ENCODE data around the gene HOXB4. TPM values are rescaled to one million over a fixed set of nuclear protein-coding genes. Genes with fewer than 3 reads are reported as not detected.

The HOXB4 gene
- total RNA-seq, 1 experiment from 2014 or later, result 11.3 TPM

DNA sequence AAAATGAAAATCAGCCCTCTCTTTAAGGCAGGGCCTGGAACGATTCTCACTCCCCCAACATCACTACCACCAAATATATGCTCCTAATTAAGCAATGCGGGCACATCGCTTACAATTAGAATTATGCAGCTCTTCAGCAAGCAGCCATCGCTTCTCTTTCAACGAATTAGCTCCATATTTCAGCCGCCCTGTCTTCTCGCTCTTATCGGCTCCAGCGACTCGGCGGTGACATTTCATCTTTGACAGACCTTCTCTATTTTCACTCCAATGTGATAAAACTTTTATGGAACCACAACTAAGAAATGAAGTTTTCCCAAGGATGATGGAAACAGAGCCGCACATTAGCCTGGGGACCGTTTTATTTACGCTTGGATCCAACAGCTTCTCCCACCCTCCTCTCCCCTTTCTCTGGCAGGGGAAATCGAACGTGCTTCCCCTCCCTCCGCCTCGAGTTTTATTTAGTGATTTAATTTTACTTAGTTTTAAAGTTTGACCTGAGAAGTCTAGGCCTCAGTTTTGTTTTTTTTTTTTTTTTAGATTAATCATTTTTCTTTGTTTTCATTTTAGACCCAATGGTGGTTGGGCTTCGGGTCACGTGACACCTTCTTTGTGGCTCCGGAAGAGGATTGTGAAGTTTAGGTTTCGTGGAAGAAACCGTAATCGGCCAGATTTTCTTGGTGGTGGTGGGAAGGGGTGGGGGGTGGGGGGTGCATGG lies 30.2 kb downstream of the HOXB4 start:
- TF ChIP-seq, protein P1, sequence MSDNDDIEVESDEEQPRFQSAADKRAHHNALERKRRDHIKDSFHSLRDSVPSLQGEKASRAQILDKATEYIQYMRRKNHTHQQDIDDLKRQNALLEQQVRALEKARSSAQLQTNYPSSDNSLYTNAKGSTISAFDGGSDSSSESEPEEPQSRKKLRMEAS (IDR thresholded peaks at IDR 0.05), result no peak
- TF ChIP-seq ELF1 (IDR thresholded peaks at IDR 0.05; ENCODE audit: borderline replicate concordance, low read depth) (no peak), POLR2AphosphoS5 (IDR thresholded peaks at IDR 0.05; ENCODE audit: low read depth, low read length) (no peak), CEBPB (IDR thresholded peaks at IDR 0.05; ENCODE audit: low read depth) (no peak), EGR1 (IDR thresholded peaks at IDR 0.05; ENCODE audit: low read depth) (no peak), EZH2 (IDR thresholded peaks at IDR 0.05) (no peak), RAD21 (IDR thresholded peaks at IDR 0.05; ENCODE audit: low read depth) (no peak), ZNF274 (IDR thresholded peaks at IDR 0.05; ENCODE audit: low read depth, low read length) (no peak), YY1 (IDR thresholded peaks at IDR 0.05; ENCODE audit: extremely low read depth, insufficient replicate concordance, low read depth, low read length) (no peak), SIN3A (IDR thresholded peaks at IDR 0.05; ENCODE audit: low read depth) (no peak), ZFX (IDR thresholded peaks at IDR 0.05) (no peak), SP1 (IDR thresholded peaks at IDR 0.05; ENCODE audit: low read depth) (no peak)
- TF ChIP-seq, protein P2, sequence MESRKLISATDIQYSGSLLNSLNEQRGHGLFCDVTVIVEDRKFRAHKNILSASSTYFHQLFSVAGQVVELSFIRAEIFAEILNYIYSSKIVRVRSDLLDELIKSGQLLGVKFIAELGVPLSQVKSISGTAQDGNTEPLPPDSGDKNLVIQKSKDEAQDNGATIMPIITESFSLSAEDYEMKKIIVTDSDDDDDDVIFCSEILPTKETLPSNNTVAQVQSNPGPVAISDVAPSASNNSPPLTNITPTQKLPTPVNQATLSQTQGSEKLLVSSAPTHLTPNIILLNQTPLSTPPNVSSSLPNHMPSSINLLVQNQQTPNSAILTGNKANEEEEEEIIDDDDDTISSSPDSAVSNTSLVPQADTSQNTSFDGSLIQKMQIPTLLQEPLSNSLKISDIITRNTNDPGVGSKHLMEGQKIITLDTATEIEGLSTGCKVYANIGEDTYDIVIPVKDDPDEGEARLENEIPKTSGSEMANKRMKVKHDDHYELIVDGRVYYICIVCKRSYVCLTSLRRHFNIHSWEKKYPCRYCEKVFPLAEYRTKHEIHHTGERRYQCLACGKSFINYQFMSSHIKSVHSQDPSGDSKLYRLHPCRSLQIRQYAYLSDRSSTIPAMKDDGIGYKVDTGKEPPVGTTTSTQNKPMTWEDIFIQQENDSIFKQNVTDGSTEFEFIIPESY (IDR thresholded peaks at IDR 0.05; ENCODE audit: extremely low read depth, insufficient replicate concordance, low read length), result no peak
- TF ChIP-seq, protein P3, sequence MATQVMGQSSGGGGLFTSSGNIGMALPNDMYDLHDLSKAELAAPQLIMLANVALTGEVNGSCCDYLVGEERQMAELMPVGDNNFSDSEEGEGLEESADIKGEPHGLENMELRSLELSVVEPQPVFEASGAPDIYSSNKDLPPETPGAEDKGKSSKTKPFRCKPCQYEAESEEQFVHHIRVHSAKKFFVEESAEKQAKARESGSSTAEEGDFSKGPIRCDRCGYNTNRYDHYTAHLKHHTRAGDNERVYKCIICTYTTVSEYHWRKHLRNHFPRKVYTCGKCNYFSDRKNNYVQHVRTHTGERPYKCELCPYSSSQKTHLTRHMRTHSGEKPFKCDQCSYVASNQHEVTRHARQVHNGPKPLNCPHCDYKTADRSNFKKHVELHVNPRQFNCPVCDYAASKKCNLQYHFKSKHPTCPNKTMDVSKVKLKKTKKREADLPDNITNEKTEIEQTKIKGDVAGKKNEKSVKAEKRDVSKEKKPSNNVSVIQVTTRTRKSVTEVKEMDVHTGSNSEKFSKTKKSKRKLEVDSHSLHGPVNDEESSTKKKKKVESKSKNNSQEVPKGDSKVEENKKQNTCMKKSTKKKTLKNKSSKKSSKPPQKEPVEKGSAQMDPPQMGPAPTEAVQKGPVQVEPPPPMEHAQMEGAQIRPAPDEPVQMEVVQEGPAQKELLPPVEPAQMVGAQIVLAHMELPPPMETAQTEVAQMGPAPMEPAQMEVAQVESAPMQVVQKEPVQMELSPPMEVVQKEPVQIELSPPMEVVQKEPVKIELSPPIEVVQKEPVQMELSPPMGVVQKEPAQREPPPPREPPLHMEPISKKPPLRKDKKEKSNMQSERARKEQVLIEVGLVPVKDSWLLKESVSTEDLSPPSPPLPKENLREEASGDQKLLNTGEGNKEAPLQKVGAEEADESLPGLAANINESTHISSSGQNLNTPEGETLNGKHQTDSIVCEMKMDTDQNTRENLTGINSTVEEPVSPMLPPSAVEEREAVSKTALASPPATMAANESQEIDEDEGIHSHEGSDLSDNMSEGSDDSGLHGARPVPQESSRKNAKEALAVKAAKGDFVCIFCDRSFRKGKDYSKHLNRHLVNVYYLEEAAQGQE (IDR thresholded peaks at IDR 0.05; ENCODE audit: low read depth), result no peak
- TF ChIP-seq, protein P4, sequence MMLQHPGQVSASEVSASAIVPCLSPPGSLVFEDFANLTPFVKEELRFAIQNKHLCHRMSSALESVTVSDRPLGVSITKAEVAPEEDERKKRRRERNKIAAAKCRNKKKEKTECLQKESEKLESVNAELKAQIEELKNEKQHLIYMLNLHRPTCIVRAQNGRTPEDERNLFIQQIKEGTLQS (IDR thresholded peaks at IDR 0.05), result no peak
- no TSS peak for BruUV-seq (replicated peaks)
- Histone ChIP-seq H3K4me2 (ENCODE audit: low read length) (no peak overlapping the region), H3K27ac (ENCODE audit: low read depth, low read length) (no peak overlapping the region), H3K9me2 (ENCODE audit: insufficient read depth) (no peaks in the 10 kb centered on the region), H3K27me3 (ENCODE audit: insufficient read depth, low read length) (no peaks in the 10 kb centered on the region), H3K4me1 (ENCODE audit: control insufficient read depth in 1 of 2, insufficient read depth in 2 of 2, low read length in 2 of 2) (peaks cover 0 to 7% of the 10 kb centered on the region in 2 experiments; a peak in 2 of 4 replicates), H3K9me3 (ENCODE audit: control insufficient read depth in 1 of 2, insufficient read depth in 1 of 2, low read depth in 1 of 2, low read length in 2 of 2) (no peaks in the 10 kb centered on the region), H4K20me1 (ENCODE audit: insufficient read depth) (no peaks in the 10 kb centered on the region), H3K79me2 (ENCODE audit: insufficient read depth, low read length) (no peaks in the 10 kb centered on the region), H3K4me3 (replicated peaks in 1 of 2; ENCODE audit: low read depth in 1 of 2, low read length in 2 of 2) (no peak overlapping the region), H3K36me3 (ENCODE audit: control insufficient read depth in 1 of 2, insufficient read depth in 2 of 2, low read length in 2 of 2) (peaks cover 0 to 4% of the 10 kb centered on the region in 2 experiments; a peak in 1 of 4 replicates), H2AFZ (ENCODE audit: low read depth, low read length, poor library complexity, severe bottlenecking) (no peak overlapping the region), H3K9ac (ENCODE audit: low read length) (no peak overlapping the region)
- intact Hi-C loops (cut with micrococcal nuclease), result no loop called here
- CTCF ChIA-PET, result interaction anchor here (1.0 kb wide), 1 partner anchor 49 kb away, joined by 5 read pairs; no protein-coding TSS in a partner anchor
- no peak for ATAC-seq
- no peak for DNase-seq (ENCODE audit: low read depth, low spot score)
- POLR2A ChIA-PET, result no interaction called here
- RAD21 ChIA-PET (ENCODE audit: low non-redundant PET in 1 of 2, low total read pairs in 2 of 2, uncharacterized antibody in 2 of 2, unreplicated experiment in 2 of 2), result no interaction called here
